Lung (tissue), 12 donors: Measurements from ENCODE around the gene RAD54L2. TPM values are rescaled to one million over a fixed set of nuclear protein-coding genes. Genes with fewer than 3 reads are reported as not detected.
A peak's percentile ranks its signal among the peaks of the same experiment; 100 is the strongest.

Experiments
- ATAC-seq: fragments of 200-7000 bp; cut with Tn5 transposase; one replicate; pipeline ENCODE4 v1.9.1; 2020; ENCODE audit warnings: moderate number of reproducible peaks; ENCODE audit not compliant: insufficient read depth, low FRiP score
- DNase-seq, 3 donors: peaks; one replicate each; pipeline ENCODE4 v3.0.0-alpha.2; 2013 to 2017
- H3K27ac ChIP-seq, 2 donors: one replicate each; pipeline ENCODE4 v1.5.1; 2013; ENCODE audit warnings: mild to moderate bottlenecking in 2 of 2, moderate library complexity in 2 of 2, control low read depth in 1 of 2, inconsistent platforms in 1 of 2, low read depth in 1 of 2, low read length in 1 of 2
- H3K27me3 ChIP-seq, 3 donors: one replicate each; pipeline ENCODE4 v1.5.1; 2013; ENCODE audit warnings: low read length in 2 of 3; ENCODE audit not compliant: control insufficient read depth in 3 of 3, insufficient read depth in 3 of 3
- H3K36me3 ChIP-seq, 4 donors: one replicate each; pipeline ENCODE4 v1.5.1; 2013; ENCODE audit warnings: low read length in 4 of 4, mild to moderate bottlenecking in 1 of 4, moderate library complexity in 1 of 4; ENCODE audit not compliant: control insufficient read depth in 4 of 4, insufficient read depth in 4 of 4
- H3K4me1 ChIP-seq, 5 donors: one replicate each; pipeline ENCODE4 v1.5.1; 2013; ENCODE audit warnings: low read length in 5 of 5, mild to moderate bottlenecking in 2 of 5, moderate library complexity in 1 of 5; ENCODE audit not compliant: control insufficient read depth in 5 of 5, insufficient read depth in 5 of 5
- H3K4me3 ChIP-seq: one replicate; pipeline ENCODE4 v1.5.1; 2013; ENCODE audit warnings: mild to moderate bottlenecking, control low read depth, moderate library complexity
- H3K9ac ChIP-seq, 2 donors: one replicate each; pipeline ENCODE4 v1.5.1; 2013; ENCODE audit warnings: low read length in 2 of 2, control low read depth in 1 of 2; ENCODE audit not compliant: insufficient read depth in 1 of 2
- H3K9me3 ChIP-seq, 4 donors: one replicate each; pipeline ENCODE4 v1.5.1; 2013; ENCODE audit warnings: low read length in 3 of 4, mild to moderate bottlenecking in 1 of 4, moderate library complexity in 1 of 4; ENCODE audit not compliant: control insufficient read depth in 4 of 4, insufficient read depth in 3 of 4
- CTCF ChIP-seq: IDR thresholded peaks from 2 replicates; pipeline ENCODE4 v1.5.1; 2012; ENCODE audit warnings: mild to moderate bottlenecking; ENCODE audit errors: control extremely low read depth, extremely low read depth
- WGBS, 2 donors: extraction: QIAGEN DNeasy Blood & Tissue Kit; methylation state at CpG; one replicate each; pipeline ENCODE4 v1.1.7; 2013; 5-methylcytosine and 5-hydroxymethylcytosine counted together
- polyA plus RNA-seq, 2 donors: library from polyadenylated mRNA; stranded (reverse); fragments of 200-250 nt; gene quantifications; one replicate each; pipeline ENCODE4 v1.2.1, GENCODE V29; 2013
- total RNA-seq, 2 donors: library from RNA; depleted of rRNA in 1 of 2; stranded (reverse); fragments of >200 nt in 1 of 2; gene quantifications; one replicate each; pipeline ENCODE4 v1.2.1, GENCODE V29; 2014 to 2021
- donor health status: control.
- donor health status: control.
- donor health status: Bipolar disorder and iron deficiency.
- donor health status: healthy.
- donor health status: DM: yes; HTN: yes; CAD: no.

Gene RAD54L2
- total and polyA plus RNA-seq, 4 donors: 3.6 to 30.6 (median 15.2) TPM

GRCh38 chr3:51549311-51549710 is 10.8 kb downstream of the RAD54L2 start:
- ATAC-seq (no peak), DNase-seq (no peak)
- Histone ChIP-seq H3K27ac (no peak overlapping the region), H3K4me3 (no peak overlapping the region), H3K9ac (no peak overlapping the region), H3K36me3 (peaks cover 0 to 12% (median 2%) of the 10 kb centered on the region in 4 donors), H3K4me1 (no peaks in the 10 kb centered on the region), H3K9me3 (no peaks in the 10 kb centered on the region), H3K27me3 (no peaks in the 10 kb centered on the region)
- 92 to 98% methylated on average over 10 of the region's 10 CpGs for WGBS, 2 donors
- no peak for TF ChIP-seq CTCF

GRCh38 chr3:51550080-51550819 is 11.7 kb downstream of the RAD54L2 start:
- H3K9ac ChIP-seq: no peak overlapping the region
- WGBS, 2 donors: 90 to 92% methylated on average over 8 of the region's 8 CpGs
- no peak overlapping the region for H3K4me3 ChIP-seq

GRCh38 chr3:51557993-51558392 is 19.5 kb downstream of the RAD54L2 start:
- no peak overlapping the region for H3K9ac ChIP-seq
- H3K4me3 ChIP-seq: no peak overlapping the region
- no peak for TF ChIP-seq CTCF
- no peaks in the 10 kb centered on the region for H3K27me3 ChIP-seq
- H3K27ac ChIP-seq: no peak overlapping the region
- H3K36me3 ChIP-seq: peaks cover 0 to 13% (median 5%) of the 10 kb centered on the region in 4 donors
- H3K4me1 ChIP-seq: peaks cover 0 to 16% (median 8%) of the 10 kb centered on the region in 5 donors
- 92 to 96% methylated on average over 5 of the region's 5 CpGs for WGBS, 2 donors
- no peak for ATAC-seq
- no peaks in the 10 kb centered on the region for H3K9me3 ChIP-seq
- no peak for DNase-seq

More at GRCh38 chr3:51550080-51550819, 11.7 kb downstream of the RAD54L2 start:
- DNase-seq: no peak
- H3K27me3 ChIP-seq: no peaks in the 10 kb centered on the region
- H3K27ac ChIP-seq: peak overlapping the region in 1 of 2 donors; percentile 60
- H3K9me3 ChIP-seq: no peaks in the 10 kb centered on the region
- H3K4me1 ChIP-seq: no peaks in the 10 kb centered on the region
- TF ChIP-seq CTCF: no peak
- no peak for ATAC-seq
- H3K36me3 ChIP-seq: peaks cover 0 to 12% (median 2%) of the 10 kb centered on the region in 4 donors
